Astrocyte of the hippocampus (primary cell): ENCODE results near the gene SSC4D.
A peak's percentile ranks its signal among the peaks of the same experiment; 100 is the strongest.
"Not testable (repeated sequence)": the region's sequence is repeated elsewhere in the genome, so short reads cannot be mapped to it uniquely, and the experiment has no call there.

Experiments used
- DNase-seq: peaks from one replicate; pipeline ENCODE4 v3.0.0; 2011; ENCODE audit warnings: low read depth, low spot score

Gene SSC4D

DNA sequence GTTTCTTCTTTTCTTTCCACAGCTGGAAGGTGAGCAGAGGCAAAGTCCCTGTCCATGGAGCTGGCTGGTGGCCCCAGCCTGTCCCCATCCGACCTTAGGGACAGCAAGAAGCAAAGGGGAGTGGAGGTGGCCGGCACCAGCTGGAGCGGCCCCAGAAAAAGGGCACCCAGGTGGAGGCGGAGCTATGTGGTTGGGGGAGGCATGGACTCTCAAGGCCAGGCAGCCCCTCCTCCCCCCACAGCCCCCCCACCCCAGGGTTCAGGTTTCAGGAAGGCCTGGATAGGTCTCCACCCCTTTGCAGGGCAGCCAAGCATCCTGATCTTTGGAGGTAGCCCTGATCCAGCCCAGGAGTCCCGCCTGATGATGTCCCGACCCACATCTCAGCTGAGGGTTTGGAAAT, at the start of gene SSC4D:
SSC4D (minus strand) TSS at position 161 of the 400 bp plus-strand sequence. CDS start 5,258 bp downstream, outside the sequence.
- DNase-seq: no peak

DNA sequence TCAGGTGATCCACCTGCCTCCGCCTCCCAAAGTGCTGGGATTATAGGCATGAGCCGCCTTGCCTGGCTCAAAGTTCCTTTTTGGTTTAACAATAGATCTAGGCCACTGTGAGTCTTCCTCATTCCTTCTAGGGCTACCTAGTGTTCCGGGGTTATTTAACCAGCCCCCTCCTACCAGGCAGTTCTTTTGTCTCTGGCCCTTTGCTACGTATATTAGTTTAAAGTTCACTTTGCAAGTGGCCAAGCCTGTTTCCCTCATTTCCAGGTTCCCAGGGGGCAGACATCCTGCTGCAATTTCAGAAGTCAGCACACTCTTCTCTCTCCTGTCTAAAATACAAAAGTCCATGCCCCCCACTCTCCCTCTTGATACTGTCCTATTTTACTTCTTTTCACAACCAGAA, 49.0 kb upstream of the SSC4D start:
- DNase-seq: not testable (repeated sequence)

DNA sequence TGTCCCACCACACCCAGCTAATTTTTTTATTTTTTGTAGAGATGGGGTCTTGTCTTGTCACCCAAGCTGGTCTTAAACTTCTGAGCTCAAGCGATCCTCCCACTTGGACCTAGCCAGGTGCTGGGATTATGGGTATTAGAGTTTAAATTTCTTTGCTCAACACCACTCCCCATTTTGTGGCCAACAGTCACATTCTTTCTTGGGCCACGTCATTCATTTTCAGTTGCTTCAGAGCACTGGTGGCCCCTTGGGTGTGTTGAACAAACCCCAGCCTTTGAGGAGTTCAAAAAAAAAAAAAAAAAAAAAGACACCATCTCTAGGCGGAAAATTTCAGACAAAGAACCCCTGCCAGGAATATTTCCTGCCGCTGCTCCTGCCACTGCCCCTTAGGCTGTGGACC, 47.5 kb upstream of the SSC4D start:
- not testable (repeated sequence) for DNase-seq

DNA sequence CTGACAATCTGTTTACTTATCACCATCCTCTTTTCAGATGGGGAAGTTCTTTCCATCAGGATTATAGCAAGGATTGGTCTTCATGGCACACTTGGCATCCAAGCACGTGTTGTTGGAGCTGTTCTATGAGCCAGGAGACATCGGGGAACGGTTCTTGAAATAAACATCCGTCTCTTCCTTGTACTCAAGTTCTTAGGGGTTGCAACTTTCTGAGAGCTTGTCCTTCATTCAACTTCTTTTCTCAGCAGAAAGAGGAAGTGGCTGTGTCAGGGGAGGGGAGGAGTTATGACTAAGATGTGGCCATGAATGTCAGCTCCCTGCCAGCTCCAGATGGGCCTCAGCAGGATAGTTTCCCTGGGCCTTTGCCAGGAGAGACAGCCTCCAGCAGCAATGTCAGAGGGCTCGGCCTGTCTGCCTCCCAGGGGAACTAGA, 36.1 kb upstream of the SSC4D start:
- DNase-seq: peak; percentile 36

DNA sequence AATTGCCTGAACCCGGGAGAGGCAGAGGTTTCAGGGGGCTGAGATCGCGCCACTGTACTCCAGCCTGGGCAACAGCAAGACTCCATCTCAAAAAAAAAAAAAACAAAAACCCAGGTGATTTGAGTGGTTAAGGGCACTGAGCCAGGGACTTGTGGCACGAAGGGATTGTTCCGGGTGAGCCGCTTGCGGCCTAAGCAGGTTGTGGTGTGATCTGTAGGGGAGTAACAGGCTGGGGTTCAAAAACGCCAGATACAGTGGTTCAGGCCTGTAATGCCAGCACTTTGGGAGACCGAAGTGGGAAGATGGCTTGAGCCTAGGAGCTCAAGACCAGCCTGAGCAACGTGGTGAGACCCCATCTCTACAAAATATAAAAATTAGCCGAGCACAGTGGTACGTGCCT, 34.3 kb upstream of the SSC4D start:
- not testable (repeated sequence) for DNase-seq

DNA sequence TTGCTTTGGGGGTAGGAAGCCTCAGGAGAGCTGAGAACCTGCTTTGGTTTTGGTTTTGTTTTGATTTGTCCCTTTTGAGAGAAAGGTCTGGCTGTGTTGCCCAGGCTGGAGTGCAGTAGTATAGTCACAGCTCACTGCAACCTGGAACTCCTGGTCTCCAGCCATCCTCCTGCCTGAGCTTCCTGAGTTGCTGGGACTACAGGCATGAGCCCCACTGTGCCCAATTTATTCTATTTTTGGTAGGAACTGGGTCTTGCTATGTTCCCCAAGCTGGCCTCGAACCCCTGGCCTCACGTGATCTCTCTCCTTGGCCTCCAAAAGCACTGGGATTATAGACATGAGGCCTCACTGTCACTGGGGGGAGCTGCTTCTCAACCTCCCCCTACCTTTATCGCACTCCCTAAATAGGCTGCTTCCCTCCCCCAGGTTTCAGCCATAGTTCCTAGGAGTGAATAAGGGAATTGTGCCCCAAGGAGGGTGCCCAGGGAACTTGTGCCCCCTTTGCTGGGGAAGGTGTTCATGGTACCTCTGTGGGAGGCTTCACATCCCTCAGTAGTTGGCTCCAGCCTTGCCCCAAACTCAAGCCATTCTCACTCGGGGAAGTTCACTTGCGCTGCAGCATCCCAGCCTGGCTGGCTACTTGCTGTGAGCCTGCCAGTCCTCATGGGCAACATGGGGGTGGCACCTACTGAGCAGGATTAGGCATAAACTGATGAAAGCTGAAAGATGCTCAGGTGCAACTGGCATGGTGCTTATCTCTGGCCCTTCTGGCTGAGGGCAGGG, 33.4 kb upstream of the SSC4D start:
- not testable (repeated sequence) for DNase-seq

DNA sequence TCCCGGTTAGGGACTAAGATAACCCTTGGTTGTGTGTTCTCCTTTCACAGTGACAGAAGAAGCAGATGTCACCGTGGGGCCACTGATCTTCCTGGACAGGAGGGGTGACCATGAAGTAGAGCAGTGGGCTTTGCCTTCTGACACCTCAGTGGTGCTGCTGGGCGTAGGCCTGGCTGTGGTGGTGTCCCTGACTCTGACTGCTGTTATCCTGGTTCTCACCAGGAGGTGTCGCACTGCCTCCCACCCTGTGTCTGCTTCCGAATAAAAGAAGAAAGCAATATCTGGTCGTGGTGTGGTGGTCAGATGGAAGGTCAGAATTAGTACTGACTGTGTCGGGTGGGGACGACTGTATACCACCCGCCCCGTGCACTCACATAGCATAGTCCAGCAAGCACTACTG, 32.3 kb upstream of the SSC4D start:
- not testable (repeated sequence) for DNase-seq

DNA sequence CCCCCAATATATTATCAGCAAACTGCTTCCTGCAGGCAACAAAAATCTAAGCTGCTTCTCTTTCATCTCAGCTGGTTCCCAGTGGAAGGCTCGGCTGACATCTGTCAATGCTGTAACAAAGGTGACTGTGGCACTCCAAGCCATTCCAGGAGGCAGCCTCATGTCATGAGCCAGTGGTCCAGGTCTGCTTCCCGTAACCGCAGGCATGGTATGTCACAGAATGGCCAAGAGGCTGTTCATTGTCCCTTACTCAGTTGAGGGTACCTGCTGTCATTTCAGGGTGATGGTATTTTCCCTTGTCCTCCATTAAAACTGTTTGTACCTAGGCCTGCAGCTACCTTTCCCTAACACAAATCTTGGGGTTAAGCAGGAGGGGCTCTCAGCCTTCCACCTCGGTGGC, 30.9 kb upstream of the SSC4D start:
- not testable (repeated sequence) for DNase-seq

DNA sequence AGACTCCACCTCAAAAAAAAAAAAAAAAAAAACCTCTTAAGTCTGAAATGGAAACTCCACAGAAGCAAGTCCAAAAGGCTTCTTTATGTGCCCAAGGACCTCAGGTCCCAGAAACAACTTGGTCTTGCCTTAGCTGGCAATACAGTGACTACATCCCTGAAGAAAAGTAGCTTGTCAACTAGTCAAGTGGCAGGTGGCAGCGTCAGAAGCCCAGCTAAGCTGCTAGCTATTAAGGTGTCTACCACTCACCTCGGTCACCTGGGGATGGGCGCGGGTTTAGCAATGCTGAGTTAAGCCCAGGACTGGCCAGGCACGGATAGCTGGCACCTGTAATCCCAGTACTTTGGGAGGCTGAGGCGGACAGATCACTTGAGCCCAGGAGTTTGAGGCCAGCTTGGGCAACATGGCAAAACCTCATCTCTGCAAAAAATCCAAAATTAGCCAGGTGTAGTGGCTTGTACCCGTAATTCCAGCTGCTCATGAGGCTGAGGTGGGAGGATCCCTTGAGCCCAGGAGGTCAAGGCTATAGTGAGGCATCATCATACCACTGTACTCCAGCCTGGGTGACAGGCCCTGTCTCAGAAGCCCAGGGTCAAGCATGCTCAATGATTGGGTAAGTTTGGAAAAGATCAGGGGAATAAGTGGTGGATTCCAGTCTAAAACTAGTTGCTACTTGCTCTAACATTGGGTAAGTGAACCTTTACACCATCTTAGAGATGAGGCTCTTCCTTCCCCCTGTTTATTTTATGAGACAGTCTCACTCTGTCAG, 29.8 kb upstream of the SSC4D start:
- not testable (repeated sequence) for DNase-seq

DNA sequence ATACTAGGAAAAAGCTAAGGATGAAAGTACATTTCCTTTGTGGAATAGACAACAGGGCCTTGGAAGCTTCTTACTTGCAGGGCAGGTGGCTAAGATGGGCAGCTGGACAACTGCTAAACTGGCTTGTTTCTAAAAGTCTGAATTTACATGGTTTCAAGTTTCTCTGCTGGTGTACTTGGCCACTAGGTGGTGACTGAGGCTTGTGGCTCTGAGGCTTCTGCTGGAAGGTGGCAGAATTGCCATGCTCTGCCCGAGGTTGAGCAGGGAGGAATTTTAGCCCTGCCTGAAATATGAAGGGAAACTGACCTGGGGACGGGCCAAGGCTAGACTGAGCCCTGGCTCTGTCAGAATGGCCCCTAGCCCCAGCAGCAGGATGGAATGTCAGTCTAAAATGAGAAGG, 28.4 kb upstream of the SSC4D start:
- DNase-seq: peak; percentile 90

DNA sequence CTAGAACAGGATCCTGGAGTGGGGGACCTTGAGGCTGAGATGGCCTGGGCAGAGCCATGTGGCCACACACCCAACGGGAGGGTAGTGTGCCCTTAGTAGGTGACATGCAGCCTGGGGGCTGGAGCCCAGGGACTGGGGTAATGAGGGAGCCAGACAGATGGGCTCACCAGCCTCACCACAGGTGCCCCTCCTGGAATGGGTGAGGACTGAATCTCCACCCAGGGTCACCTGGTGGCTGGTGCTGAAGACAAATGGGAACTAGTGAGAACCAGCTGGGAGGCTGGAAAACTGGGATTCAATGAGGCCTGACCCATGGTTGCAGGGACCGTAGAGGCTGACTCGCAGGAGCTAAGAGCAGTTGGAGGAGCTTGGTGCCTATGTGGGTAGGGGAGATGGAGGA, 21.3 kb upstream of the SSC4D start:
- DNase-seq: no peak

DNA sequence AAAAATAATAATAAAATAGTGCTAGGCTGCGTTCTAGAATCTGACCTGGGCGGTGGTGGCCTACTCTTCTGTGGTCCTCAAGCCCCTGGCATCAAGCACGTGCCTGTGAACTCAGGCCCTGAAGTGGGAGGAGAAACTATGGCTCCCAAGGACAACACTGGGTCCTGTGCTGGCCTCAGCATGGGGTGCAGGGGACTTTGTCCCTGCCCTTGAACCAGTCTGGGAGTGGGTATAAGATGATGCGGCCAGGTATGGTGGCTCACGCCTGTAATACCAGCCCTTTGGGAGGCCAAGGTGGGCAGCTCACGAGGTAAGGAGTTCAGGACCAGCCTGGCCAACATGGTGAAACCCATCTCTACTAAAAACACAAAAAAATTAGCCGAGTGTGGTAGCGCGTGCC, 20.7 kb upstream of the SSC4D start:
- DNase-seq: no peak

DNA sequence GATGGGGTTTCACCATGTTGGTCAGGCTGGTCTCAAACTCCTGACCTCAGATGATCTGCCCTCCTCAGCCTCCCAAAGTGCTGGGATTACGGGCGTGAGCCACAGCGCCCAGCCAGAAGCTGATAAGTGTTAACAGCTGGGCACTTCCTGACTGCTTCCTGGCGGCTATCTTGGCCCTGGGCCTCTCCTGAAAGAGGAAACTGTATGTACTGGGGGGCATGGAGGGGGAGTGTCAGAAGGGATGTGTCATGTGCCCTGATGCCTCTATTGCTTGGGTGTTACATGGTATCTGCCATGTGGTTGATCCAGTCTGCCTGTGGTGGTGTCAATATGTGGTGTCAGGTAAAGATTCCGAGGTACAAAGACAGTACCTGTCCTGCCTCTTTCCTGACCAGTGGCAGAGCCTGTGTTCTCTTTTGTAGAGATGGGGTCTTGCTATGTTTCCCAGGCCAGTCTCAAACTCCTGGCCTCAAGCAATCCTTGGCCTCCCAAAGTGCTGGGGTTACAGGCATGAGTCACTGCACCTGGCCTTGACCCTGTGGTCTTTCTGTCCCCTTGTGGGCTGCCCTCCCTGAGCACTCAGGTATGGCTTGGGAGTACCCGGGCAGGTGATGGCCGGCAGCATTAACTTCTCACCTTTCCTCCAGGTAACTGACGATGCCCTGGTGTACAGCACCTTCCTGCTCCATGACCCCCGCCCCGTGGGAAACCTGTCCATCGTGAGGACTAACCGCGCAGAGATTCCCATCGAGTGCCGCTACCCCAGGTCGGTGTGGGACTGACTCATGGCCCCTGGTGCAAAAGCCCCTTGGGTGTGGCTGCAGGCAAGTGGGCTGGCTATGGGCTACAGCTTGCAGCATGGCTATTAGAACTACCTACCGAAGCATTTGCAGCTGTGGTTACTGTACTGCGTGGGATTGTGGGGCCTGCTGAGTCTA, 19.6 kb upstream of the SSC4D start:
- DNase-seq: no peak

DNA sequence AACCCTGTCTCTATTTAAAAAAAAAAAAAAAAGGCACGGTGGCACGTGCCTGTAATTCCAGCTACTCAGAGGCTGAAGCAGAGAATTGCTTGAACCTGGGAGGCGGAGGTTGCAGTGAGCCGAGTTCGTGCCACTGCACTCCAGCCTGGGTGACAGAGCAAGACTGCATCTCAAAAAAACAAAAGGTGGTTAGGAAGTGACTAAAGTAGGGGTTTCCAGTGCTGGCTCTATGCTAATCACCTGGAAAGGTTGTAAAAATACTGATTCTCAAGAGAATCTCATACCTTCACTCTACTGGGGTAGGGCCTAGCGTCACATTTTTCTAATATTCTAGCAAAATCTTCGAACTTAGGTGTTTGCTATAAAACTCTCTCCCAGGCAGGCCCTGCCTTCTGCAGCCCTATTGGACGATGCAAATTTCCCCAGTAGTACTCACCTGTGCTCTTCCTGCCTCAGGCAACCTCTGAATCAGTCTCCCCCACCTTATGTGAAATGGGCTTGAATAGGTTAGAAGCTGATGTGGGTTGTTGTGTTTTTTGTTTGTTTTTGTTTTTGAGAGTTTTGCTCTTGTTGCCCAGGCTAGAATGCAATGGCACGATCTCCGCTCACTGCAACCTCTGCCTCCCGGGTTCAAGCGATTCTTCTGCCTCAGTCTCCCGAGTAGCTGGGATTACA, 18.8 kb upstream of the SSC4D start:
- DNase-seq: no peak

DNA sequence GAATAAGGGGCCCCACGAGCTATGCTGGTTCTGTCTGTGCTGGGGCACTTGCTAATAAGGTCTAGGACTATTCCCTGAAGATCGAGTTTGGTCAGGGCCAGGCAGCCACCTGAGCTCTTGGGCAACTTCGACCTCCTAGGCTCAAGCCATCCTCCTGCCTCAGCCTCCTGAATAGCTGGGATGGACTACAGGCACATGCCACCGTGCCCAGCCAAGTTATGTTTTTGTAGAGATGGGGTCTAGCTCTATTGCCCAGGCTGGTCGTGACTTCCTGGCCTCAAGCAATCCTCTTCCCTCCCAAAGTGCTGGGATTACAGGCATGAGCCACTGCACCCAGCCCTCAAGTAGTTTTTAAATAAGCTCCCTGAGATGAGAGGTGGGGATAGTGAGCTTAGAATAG, 18.1 kb upstream of the SSC4D start:
- DNase-seq: no peak

DNA sequence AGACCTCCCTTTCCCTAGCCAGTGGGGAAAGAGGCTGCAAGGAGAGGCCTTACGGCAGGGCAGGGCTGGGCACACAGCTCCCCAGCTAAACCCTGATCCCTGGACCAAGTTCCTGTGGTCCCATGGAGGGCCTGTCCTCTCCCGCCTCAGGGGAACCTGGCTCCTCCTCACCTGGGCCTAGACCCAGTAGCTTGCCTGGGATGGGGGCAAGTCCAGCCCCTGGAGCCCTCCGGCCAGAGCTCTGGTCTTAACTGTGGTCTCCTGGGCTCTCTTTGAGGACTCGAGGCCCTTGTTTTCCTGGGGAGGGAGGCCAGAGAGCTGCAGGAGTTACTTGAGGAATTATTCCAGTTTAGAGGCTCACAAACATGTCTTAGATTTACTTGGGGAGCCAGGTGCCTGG, 16.7 kb upstream of the SSC4D start:
- no peak for DNase-seq

DNA sequence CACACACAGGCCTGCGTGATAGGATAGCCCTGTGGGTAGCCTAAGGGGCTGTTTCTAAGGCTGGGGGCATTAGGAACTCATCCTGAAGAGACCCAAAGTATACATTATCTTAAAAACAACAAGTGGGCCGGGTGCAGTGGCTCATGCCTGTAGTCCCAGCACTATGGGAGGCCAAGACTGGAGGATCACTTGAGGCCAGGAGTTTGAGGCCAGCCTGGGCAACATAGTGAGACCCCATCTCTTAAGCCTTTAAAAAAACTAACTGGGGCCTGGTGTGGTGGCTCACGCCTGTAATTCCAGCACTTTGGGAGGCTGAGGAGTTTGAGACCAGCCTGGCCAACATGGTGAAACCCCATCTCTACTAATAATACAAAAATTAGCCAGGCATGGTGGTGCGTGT, 16.1 kb upstream of the SSC4D start:
- DNase-seq: not testable (repeated sequence)

DNA sequence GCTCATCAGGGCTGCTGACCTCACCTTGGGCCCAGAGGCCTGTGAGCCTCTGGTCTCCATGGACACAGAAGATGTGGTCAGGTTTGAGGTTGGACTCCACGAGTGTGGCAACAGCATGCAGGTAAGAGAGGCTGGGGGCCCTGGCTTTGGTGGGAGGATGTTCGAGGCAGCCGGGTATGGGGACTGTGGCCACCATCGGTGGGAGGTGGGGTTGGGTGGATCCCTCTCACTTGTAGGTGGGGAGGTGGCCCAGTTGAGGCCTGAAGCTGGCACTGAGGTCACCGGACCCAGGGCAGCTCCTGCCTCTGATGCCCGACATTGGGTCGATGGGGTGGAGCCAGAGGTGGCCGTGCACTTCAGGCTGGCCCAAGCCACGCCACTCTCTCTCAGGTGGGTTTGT, 15.7 kb upstream of the SSC4D start:
- DNase-seq: no peak

DNA sequence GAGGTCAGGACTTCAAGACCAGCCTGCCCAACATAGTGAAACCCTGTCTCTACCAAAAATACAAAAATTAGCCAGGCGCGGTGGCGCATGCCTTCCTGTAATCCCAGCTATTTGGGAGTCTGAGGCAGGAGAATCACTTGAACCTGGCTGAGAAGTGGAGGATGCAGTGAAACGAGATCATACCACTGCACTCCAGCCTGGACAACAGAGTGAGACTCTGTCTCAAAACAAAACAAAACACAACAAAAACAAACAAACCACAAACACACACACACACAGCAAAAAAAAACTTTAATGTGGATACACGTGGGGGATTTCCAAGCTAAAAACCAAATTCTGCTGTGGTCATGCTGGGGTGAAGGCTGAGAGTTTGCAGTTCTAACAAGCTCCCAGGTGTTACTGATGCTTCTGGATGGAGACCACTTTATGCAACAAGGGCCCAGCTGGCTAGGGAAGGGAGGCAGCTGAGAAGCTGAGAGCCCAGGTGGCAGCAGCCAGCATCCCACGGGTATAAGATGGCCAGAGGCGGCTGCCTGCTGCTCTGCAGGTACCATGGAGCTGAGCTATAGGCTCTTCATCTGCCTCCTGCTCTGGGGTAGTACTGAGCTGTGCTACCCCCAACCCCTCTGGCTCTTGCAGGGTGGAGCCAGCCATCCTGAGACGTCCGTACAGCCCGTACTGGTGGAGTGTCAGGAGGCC, 15.1 kb upstream of the SSC4D start, which contains the start of gene ZP3:
ZP3 (plus strand) TSS at position 538 of the 699 bp plus-strand sequence; CDS start at position 553, 15 bp downstream.
- peak; percentile 14 for DNase-seq

DNA sequence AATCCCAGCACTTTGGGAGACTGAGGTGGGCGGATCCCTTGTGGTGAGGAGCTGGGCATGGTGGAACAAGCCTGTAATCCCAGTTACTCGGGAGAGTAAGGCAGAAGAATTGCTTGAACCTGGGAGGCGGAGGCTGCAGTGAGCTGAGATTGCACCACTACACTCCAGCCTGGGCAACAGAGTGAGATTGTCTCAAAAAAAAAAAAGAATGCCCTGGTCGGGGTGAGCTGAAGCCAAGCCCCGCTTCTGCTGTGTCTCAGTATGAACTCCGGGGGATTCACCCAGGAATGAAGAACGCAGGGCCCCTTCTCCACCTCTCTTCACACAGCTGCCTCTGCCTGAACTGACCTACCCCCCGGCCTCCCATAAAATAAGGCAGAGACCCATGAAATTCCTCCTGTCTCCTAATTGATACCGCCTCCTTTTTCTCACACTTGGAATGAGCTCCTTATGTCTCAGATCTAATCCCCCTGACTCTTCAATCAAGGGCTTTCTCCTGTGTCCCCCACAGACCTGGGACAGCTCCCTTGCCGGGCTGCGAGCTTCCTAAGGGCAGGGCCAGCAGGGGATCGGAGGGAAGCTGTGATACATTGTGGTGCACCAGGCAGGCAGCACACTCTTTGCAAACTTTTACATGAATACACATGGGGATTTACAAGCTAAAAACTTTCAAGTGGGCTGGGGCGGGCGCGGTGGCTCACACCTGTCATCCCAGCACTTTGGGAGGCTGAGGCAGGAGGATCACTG, 14.3 kb upstream of the SSC4D start:
- peak; percentile 56 for DNase-seq
